22Rv1 (cell line): ENCODE measurements around the gene GTF2F1.

Experiments
- CTCF ChIP-seq: fragments of 450-650 bp; IDR thresholded peaks from 2 replicates; pipeline ENCODE4 v1.5.1; 2017; ENCODE audit warnings: mild to moderate bottlenecking
- ZFX ChIP-seq: fragments of 450-650 bp; IDR thresholded peaks from 2 replicates; pipeline ENCODE4 v1.6.1; 2017; ENCODE audit warnings: antibody characterized with exemption, borderline replicate concordance

GRCh38 chr19:6357174-6357573 lies 35.8 kb downstream of the GTF2F1 start:
- TF ChIP-seq CTCF = no peak
- TF ChIP-seq ZFX = no peak
